ENCODE data around the gene SHISA4.
"Not testable (repeated sequence)": the region's sequence is repeated elsewhere in the genome, so short reads cannot be mapped to it uniquely, and the experiment has no call there.

The SHISA4 gene

GRCh38 chr1:201895913-201896807, 7.5 kb downstream of the SHISA4 start:
- H3K4me3 ChIP-seq: no peak overlapping the region

DNA sequence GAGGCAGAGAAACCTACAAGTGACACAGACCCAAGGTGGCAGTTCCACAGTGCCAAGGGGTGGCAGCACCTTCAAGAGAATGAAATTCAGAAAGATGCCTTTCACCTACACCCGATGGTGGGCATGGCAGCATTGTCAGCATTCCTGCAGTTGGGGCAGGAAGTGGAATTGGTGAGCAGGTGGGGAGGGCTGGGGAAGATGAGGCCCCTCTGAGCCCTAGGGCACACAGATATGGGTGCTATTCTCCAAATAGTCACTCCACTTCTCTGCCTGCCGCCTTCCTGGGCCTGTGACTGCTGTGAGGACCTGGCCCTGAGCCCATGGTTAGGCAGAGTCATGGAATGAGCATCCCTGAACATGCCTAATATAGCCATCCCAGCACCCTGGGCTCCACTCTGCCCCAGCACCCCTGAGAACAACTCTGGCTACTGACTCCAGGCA, 8.3 kb downstream of the SHISA4 start:
- peak overlapping the region in 1 of 21 experiments; percentile 52 for H3K27ac ChIP-seq
- no peak overlapping the region for H3K4me3 ChIP-seq

More at GRCh38 chr1:201895913-201896807, 7.5 kb downstream of the SHISA4 start:
- H3K27ac ChIP-seq: peak overlapping the region in 1 of 21 experiments; percentile 52

DNA sequence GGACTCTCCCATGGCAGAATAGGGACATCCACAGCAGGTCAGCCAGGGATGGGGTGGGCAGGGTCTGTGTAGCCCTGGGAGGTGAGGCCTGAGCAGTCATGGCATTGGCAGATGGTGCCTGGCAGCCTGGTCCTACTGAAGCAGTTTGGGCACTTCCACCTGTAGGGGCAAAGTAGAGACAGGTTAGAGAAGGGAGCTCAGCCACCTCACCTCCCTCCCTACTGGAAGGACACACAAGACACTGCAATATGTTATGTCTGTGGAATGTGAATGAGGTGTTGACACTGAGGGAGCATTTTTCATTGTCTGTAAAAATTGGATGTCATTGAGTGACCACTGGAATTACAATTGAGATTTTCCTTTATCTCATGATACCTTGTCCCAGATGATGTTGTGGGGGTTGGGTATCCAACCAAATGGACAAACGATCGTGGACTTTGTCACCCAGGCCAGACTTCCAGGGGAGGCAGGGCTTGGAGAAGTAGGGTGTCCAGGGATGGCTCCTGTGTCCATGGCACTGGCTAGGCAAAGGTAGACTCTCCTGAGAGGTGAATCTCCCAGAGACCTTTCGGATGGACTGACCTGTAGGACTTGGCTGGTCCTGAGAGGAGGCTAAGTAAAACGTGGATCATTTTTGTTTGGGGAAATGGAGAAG, 9.7 kb downstream of the SHISA4 start:
- Histone ChIP-seq H3K27ac (no peak overlapping the region), H3K4me3 (no peak overlapping the region)

DNA sequence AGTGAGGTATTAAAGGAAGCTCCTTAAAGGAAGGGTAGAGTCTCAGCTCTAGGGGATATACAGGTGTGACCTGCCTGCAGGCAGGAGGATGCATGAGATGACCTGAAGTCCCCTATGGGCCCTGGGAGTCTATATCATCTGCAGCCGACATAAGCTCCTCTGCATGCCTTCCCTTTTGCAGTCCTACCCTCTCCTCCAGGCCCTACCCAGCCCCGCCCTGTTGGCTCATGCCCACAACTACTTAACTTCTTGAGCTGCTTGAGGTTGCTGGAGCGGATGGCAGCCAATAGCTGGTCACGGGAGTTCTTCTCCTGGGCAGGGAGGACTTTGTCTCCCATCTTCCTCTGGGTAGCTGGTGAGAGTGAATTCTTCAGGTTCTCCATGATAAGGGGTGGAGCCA, 10.3 kb downstream of the SHISA4 start:
- Histone ChIP-seq H3K4me3 (no peak overlapping the region), H3K27ac (no peak overlapping the region)

GRCh38 chr1:201899683-201900429, 11.2 kb downstream of the SHISA4 start:
- Histone ChIP-seq H3K27ac (peak overlapping the region in 1 of 21 experiments; percentile 23), H3K4me3 (no peak overlapping the region)

DNA sequence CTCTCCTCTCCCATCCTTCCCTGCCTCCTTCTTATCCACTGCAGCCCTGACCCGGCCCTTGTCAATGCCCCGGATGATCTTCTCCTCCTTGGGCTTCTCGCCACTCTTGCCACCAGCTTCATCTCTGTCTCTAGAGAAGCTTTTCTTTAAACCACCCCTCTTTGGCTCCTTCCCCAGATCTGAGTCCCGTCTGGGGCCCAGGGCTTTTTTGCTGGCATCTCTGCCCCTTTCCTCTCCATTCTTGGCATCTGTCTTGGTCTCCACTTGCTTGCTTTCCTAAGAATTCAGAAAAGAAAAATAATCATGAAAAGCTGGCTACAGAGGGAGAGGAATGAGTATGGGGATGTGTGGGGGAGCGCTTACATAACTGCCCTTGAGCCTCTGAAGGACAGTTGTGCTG, 11.8 kb downstream of the SHISA4 start:
- no peak overlapping the region for H3K4me3 ChIP-seq
- H3K27ac ChIP-seq: peak overlapping the region in 1 of 21 experiments; percentile 23

- H3K4me3 ChIP-seq, H3K27ac ChIP-seq: not testable (repeated sequence)
These were observed 12.3 kb downstream of the SHISA4 start for GRCh38 chr1:201901036-201901435.

DNA sequence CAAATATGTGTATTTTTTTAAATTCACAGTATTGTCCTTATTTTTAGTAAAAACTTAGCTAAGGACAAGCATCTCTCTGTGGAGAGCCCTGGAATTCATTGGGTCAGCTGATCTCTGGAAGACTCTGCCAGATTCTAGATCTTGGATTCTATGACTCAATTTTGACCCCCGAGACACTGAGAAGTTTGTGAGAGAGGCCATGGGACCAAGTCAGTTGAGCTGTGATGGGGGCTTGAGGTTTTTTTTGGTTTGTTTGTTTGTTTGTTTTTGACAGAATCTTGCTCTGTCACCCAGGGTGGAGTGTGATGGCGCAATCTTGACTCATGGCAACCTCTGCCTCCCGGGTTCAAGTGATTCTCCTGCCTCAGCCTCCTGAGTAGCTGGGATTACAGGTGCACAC, 13.5 kb downstream of the SHISA4 start:
- Histone ChIP-seq H3K27ac (peak overlapping the region in 2 of 21 experiments; percentile 63 to 74), H3K4me3 (no peak overlapping the region)

DNA sequence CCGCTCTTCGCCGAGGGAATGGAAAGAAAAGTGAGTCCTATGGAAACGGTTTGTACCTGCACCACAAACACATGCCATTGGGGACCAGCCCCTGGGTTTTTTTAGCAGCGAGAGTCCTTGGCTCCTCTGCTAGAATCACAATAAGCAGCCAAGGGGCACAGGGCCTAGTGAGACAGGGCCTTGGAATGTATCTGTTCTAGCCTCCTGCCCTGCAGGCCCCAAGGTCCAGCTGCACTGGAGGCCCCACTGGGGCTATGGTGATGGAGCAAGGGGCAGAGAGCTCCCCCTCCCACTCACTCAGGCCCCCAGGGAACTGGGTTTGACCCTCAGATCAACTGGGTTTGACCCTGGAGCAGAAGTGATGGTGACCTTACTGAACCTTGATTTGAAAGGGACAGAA, 14.4 kb downstream of the SHISA4 start:
- H3K27ac ChIP-seq: peak overlapping the region in 13 of 21 experiments; percentile 13 to 86 (median 54)
- no peak overlapping the region for H3K4me3 ChIP-seq

GRCh38 chr1:201904579-201904978, 15.9 kb downstream of the SHISA4 start:
- Histone ChIP-seq H3K4me3 (no peak overlapping the region), H3K27ac (peak overlapping the region in 20 of 21 experiments; percentile 3 to 88 (median 70))

GRCh38 chr1:201905234-201905890, 16.7 kb downstream of the SHISA4 start:
- H3K27ac ChIP-seq: peak overlapping the region in 20 of 21 experiments; percentile 3 to 88 (median 70)
- H3K4me3 ChIP-seq: no peak overlapping the region

- H3K27ac ChIP-seq: peak overlapping the region in 12 of 21 experiments; percentile 13 to 88 (median 54)
- no peak overlapping the region for H3K4me3 ChIP-seq
These were observed 17.6 kb downstream of the SHISA4 start for GRCh38 chr1:201906336-201906735.

DNA sequence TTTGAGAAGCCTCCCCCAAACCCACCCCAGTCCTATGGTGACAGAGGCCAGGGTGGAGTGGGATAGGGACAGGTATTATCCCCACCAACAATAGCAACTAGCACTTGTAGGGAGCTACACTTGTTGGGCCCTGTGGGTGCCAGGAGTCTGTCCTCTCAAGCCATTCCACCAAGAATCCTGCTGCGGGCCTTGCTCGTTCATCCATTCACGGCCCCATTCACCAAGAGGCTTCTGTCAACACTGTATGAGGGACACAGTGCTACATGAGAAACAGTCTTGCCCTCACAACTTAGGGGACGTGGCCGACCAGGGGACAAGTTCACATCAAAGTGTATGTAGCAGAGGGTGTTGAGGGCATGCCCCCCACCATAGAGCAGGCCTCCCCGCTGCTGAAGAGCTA, 18.9 kb downstream of the SHISA4 start:
- Histone ChIP-seq H3K4me3 (no peak overlapping the region), H3K27ac (peak overlapping the region in 2 of 21 experiments; percentile 55 to 66)

DNA sequence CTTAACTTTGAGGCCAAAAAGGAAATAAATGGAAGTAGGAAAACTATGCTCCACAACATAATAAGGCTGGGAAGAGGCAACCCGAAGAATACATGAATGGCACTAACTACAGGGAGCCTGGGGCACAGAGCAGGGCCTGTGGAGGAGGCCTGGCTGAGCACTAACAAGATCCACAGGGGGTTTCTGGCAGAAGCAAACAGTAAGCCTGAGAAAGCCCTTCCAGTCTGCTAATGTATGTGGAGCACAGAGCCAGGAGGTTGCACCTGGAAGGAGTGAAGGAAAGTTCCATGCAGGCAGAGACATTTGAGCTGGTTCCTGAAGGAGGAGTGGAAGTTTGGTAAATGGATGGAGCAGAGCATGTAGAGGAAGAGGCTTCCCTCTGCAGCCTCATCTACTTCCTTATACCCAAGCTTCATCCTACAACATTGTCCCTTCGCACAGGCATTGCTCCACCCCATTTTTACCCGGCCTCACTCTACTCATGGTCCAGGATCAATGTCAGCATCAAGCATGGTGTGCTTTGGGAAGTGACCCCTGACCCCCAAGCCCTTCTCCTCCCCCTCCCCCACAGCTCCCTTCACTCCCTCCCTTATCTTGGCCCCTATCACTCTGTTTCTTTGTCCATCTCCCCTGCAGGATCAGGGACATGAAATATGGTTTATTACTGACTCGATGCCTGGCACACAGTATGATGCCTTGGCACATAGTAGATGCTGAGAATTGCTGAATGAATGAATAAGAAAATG, 23.3 kb downstream of the SHISA4 start:
- no peak overlapping the region for H3K4me3 ChIP-seq
- H3K27ac ChIP-seq: peak overlapping the region in 1 of 21 experiments; percentile 25

DNA sequence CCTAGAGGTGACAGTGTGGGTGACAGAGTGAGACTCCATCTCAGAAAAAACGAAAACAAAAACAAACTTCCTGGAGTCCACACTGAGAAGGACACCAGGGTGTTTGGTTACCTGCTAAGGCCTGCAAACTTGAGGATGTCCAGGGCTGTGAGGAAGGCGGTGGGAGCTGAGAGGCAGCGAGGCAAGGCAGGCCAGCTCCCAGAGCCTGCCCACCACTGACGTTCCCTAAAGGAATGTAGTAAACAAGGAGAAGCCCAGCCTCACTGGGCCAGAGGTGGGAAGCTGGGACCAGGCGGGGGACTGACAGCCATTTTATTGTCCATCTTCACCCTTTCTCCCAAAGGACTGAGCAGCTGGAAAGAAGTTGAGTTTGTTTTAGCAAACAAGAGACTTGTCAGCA, 24.1 kb downstream of the SHISA4 start:
- Histone ChIP-seq H3K4me3 (no peak overlapping the region), H3K27ac (no peak overlapping the region)

DNA sequence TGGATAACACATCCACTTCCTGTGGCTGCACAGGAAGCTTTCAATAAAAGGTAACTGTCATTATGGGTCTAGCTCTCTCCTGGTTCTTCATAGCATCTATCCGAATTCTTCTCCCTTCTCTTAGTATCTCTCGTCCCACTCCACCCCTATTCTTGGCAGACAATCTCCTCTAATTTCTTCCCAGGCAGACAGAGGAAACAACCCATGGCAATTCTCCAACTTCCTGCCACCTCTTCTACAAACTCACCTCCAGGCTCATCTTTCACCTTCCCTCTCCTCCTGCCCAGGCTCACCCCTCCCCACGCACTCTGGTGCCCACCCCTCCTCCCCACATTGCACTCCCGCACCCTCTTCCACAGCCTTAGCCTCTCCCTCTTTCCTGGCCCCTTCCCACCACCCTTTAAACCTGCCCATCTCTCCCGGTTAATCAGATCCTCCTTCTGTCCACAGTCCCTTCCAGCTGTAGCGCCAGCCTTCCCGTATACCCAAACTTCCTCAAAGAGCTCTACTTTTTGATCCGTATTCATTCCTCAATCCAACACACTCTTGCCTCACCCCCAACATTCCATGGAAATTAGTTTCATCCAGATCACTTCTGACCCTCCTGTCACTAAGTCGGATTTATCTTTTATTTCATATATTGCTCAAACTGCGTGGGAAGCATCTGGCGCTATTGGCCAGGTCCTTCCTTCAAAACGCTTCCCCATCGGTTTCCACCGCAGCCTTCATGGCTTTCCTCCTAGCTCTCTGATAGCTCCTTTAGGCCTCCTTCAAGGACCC, 25.9 kb downstream of the SHISA4 start:
- H3K27ac ChIP-seq: peak overlapping the region in 3 of 21 experiments; percentile 6 to 57 (median 21)
- no peak overlapping the region for H3K4me3 ChIP-seq

GRCh38 chr1:201916649-201917249, 28.1 kb downstream of the SHISA4 start:
- Histone ChIP-seq H3K27ac (peak overlapping the region in 12 of 21 experiments; percentile 17 to 81 (median 38)), H3K4me3 (no peak overlapping the region)

Measured in skin epidermis (tissue), 12 donors.